ENCODE data around the gene KCMF1.

GRCh38 chr2:85077859-85078419 lies 107.0 kb downstream of the KCMF1 start:
- TF ChIP-seq JUNB (IDR thresholded peaks at IDR 0.05) = no peak
- TF ChIP-seq HEYL (CRISPR knock-in tag; IDR thresholded peaks at IDR 0.05) = no peak
- TF ChIP-seq CTCF (IDR thresholded peaks at IDR 0.05) = no peak
- TF ChIP-seq RCOR1 (IDR thresholded peaks at IDR 0.05; ENCODE audit: low read depth, low read length) = no peak
- TF ChIP-seq, protein P1, sequence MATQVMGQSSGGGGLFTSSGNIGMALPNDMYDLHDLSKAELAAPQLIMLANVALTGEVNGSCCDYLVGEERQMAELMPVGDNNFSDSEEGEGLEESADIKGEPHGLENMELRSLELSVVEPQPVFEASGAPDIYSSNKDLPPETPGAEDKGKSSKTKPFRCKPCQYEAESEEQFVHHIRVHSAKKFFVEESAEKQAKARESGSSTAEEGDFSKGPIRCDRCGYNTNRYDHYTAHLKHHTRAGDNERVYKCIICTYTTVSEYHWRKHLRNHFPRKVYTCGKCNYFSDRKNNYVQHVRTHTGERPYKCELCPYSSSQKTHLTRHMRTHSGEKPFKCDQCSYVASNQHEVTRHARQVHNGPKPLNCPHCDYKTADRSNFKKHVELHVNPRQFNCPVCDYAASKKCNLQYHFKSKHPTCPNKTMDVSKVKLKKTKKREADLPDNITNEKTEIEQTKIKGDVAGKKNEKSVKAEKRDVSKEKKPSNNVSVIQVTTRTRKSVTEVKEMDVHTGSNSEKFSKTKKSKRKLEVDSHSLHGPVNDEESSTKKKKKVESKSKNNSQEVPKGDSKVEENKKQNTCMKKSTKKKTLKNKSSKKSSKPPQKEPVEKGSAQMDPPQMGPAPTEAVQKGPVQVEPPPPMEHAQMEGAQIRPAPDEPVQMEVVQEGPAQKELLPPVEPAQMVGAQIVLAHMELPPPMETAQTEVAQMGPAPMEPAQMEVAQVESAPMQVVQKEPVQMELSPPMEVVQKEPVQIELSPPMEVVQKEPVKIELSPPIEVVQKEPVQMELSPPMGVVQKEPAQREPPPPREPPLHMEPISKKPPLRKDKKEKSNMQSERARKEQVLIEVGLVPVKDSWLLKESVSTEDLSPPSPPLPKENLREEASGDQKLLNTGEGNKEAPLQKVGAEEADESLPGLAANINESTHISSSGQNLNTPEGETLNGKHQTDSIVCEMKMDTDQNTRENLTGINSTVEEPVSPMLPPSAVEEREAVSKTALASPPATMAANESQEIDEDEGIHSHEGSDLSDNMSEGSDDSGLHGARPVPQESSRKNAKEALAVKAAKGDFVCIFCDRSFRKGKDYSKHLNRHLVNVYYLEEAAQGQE (IDR thresholded peaks at IDR 0.05) = no peak
- TF ChIP-seq CHD4 (IDR thresholded peaks at IDR 0.05; ENCODE audit: borderline replicate concordance) = no peak
- TF ChIP-seq EP300 (IDR thresholded peaks at IDR 0.05) = no peak
- TF ChIP-seq, protein P2, sequence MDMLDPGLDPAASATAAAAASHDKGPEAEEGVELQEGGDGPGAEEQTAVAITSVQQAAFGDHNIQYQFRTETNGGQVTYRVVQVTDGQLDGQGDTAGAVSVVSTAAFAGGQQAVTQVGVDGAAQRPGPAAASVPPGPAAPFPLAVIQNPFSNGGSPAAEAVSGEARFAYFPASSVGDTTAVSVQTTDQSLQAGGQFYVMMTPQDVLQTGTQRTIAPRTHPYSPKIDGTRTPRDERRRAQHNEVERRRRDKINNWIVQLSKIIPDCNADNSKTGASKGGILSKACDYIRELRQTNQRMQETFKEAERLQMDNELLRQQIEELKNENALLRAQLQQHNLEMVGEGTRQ (IDR thresholded peaks at IDR 0.05) = no peak
- TF ChIP-seq RFX5 (IDR thresholded peaks at IDR 0.05) = no peak
- TF ChIP-seq MYC (IDR thresholded peaks at IDR 0.05; ENCODE audit: borderline replicate concordance, low read length) = no peak
- TF ChIP-seq TP53 (CRISPR knock-in tag; IDR thresholded peaks at IDR 0.05) = no peak
- TF ChIP-seq POLR2AphosphoS2 (conservative IDR thresholded peaks at IDR 0.05; ENCODE audit: low read length) = no peak
- TF ChIP-seq, protein P3, sequence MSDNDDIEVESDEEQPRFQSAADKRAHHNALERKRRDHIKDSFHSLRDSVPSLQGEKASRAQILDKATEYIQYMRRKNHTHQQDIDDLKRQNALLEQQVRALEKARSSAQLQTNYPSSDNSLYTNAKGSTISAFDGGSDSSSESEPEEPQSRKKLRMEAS (IDR thresholded peaks at IDR 0.05) = no peak
- TF ChIP-seq RAD21 (conservative IDR thresholded peaks at IDR 0.05 in 1 of 2, IDR thresholded peaks at IDR 0.05 in 1 of 2) = no peak
